ENCODE data around the gene FRMD4A.

Gene FRMD4A

DNA sequence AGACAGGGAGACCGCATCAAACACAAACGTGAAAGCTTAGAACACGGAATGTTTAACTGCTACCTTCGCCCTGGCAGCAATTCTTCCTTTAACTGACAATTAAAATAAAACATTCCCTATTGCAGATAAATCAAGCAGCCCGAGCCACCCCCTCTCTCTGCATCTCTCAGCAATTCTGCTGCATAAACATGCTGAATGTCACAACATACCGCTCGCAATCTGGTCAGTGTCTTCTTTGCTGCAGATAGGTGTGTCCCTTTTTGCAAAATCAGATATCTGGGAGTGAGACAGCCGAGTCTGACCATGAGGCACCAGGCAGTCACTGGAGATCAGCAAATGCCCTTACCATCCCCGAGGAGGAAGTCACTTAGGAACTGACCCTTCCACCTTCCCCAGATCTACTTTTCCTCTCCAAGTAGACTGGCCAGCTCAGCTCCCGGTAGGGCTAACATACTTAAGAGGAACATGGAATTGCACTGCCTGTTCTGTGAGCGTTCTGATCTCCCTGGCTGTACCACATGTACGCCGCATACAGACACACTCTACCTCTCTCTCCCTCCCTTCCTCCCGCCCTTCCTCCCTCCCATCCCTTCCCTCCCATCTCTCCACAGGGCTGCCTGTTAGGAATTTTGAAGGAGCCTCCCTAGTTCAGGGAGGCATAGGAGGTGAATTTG is at the start of gene FRMD4A:
Gene FRMD4A (minus strand): TSS at position 537 of the 674 bp plus-strand sequence.
- DNase-seq: no peak

DNA sequence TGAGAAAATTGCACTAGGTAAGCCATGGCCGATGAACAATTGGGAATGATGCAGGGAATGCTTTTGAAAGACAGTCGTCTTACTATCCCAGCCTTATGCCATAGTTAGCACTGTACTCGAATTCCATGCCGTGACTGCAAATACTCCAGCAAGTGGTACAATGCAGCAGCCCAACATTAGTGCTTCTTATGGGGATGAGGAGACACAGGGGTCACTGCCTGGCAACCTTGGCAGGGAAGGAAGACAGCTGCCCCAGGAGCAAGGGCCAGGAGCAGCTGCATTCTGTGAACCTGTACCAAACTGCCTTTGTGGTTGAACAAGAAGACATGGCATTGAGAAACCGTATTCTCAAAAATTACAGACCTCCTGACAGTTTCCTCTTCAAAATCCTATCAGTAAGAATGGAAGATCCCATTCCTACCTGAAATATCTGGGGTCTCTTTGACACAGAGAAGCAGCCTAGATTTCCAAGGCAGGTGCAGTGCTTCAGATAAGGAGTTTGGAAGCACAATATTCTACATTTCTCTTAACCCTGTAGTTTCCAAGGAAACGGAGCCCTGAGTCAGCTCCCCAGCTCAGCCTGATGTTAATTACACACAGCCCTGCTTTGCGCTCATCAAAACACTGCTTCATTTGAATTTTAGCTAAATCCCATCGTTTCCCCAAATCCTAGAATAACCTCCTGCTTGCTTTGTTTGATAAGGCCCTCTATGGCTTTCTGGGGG is 49.0 kb upstream of the FRMD4A start:
- no peak for DNase-seq

DNA sequence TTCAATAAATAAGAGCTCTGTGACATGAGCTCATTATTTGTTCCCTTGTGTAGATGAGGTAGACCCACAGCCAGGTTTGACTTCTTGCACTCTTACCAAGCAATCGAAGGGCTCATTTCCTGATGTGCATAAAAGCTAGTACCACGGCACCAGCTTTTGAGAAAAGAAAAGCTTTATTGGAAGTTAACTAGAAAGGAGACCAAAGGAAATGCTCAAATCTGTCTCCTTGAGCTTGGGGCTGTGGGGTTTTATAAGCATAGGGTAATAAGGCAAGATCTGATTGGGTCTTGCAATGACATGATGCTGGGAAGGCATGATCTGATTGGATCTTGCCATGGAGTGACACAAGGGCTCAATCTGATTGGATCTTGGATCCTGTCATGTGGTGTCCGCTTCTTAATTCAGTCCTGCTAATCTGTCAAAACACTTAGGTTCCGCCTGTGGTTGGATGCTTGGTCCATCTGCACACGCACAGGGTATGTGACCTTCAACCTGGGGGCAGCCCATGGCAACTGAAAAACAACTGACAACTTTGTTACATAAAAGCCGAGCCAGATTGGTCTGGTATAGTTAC is 47.8 kb upstream of the FRMD4A start:
- no peak for DNase-seq

DNA sequence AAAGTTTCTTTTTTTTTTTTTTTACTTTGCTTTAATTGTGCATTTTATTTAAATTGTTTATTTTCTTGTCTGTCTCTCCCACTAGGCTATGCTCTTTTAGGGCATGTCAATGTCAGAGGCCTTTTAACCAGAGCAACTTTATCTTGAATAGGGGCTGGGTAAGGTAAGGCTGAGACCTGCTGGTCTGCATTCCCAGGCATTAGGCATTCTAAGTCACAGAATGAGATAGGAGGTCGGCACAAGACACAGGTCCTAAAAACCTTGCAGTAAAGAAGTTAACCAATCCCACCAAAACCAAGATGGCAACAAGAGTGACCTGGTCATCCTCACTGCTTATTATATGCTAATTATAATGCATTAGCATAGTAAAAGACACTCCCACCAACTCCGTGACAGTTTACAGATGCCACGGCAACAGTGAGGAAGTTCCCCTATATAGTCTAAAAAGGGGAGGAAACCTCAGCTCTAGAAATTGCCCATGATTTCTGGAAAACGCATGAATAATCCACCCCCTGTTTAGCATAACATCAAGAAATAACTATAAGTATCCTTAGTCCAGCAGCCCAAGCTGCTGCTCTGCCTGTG is 47.0 kb upstream of the FRMD4A start:
- DNase-seq: no peak

DNA sequence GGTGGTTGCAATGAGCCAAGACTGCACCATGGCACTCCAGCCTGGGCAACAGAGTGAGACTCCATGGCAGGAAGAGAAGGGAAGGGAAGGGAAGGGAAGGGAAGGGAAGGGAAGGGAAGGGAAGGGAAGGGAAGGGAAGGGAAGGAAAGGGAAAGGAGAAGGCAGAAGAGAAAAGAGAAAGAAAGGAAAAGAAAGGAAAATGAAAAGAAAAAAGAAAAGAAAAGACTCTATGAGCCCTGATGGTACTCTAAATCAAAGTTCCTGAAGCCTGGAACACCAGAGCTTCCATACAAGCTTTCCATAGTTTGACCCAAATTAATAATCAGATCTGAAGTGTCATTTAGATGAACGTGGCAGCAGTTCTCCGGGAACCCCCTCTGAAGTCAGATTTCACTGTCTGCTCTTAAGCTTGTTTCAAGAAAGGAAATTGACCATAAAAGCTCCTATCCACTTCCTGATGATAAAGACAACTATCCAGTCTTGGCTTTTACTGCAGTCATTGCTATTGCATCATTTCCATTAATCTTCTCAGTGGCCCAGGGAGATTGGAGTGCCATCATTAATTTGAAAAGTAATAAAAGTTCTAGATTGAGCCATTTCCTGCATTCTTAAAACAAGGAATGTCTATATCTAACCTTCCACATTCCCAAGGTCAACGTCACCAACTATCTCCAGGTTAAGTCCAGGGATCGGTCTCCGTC is 44.2 kb upstream of the FRMD4A start:
- no peak for DNase-seq

DNA sequence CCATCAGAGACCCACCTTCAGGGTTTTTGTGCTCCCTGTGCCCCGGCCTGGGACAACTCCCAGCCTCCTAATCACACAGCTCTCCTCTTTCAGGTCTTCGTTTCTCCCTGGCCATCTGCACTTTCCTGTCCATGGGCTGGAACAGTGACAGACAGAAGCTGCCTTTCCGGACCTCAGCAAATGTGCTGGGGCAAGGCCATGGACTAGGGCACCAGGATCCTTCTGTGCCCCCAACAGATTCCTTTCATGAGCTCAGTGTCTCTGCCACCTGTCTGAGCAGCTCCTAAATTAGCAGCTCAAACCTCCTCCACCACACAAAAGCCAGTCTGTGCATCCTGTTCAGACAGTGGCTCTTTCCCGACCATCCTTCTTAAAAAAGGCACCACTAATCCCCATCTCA is 41.9 kb upstream of the FRMD4A start:
- no peak for DNase-seq

DNA sequence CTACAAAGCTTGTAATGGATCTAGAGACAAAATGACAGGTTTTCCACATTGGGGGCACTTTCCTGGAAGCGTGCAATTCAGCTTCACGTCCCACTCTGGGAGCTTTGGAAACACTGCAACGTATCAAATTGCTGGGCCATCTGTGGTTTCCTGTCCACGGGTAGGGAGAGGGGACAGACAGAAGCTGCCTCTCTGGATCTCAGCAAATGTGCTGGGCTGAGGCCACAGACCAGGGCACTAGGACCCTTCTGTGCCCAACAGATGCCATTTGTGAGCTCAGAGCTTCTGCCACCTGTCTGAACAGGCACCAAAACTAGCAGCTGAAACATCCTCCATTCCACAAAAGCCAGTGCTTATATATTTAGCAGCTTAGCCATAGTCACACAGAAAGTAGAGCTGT is 40.9 kb upstream of the FRMD4A start:
- DNase-seq: no peak

DNA sequence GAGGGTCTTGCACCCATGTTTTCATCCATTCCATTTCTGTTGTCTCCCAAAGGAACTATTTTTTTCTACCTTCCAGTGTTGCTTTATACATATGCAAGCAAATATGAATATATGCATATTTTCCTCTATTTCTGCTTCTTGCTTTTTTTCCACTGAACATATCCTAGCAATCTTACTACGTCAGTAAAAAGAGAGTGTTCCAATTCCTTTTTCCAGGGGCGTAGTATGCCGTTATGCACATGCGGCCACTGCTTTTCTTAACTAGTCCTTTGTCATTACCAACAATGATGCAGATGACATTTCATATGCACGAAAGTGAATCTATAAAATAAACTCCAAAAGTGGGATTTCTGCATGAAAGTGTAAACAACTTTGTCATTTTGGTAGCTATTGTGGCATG is 40.2 kb upstream of the FRMD4A start:
- DNase-seq: no peak

DNA sequence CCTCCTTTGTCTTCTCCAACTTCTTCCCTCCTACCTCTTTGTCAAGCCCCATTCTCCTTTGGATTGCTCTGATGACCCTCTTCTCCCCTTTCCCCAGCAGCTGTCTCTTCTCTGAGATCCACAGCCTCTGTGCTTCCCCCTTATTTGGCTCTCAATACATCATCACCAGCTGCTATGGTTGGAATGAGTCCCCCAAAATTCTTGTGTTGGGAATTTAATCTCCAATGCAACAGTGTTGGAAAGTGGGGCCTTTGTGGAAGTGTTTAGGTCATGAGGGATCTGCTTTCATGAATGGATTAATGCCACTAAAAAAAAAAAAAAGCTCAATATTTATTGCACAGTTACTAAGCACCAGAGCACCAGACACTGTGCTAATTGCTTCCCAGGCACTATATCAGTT is 39.2 kb upstream of the FRMD4A start:
- no peak for DNase-seq

DNA sequence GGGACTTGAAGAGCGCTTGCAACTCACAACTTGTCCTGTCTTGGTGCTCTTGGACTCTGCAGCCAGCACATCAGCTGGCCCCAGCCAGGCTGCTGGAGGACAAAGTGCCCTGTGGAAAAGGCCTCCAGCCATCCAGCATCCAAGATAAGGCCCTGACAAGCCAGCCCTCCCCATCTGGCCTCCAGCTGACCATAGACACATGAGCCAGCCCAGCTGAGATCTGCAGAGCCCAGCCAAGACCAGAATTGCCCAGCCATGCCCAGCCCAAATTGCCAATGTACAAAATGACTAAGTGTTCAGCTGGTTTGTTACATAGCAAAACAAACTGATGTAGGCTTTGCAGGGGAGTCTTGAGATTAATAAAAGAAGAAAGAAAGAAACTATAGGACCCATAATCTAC is 36.0 kb upstream of the FRMD4A start:
- DNase-seq: no peak

DNA sequence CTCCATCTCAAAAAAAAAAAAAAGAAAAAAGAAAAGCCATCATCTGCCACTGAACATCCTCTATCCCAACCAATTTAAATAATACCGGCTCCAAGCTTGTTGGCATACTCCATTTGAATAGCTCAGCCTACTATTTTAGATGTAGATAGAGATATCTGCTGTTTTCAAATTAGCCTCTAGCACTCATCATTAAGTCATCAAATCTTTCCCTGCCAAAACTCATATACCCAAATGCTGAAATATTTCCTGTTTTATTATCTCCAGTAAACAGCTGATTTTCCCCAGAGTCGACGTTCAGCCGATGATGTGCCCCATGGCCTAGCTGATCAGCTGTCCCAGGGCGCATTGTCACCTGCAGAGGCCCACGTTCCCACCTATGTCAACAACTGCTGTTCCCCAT is 34.5 kb upstream of the FRMD4A start:
- DNase-seq: no peak

DNA sequence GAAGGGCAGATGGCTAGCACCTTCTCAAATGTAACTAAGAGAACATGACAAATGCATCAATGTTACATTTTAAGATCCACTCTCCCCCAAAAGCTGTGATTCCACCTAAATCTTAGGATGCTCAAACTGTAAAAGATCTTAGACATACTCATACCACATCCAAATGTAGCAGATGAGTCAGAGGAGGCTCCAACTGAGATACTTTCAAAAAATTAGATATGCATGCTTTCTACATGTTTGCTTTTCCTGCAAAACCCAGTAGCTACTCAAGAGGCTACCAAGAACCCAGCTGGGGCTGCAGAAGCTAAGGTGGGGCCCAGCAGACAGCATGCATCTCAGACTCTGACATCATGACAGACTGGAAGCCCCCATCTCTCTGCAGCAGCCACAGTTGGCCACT is 31.4 kb upstream of the FRMD4A start:
- no peak for DNase-seq

DNA sequence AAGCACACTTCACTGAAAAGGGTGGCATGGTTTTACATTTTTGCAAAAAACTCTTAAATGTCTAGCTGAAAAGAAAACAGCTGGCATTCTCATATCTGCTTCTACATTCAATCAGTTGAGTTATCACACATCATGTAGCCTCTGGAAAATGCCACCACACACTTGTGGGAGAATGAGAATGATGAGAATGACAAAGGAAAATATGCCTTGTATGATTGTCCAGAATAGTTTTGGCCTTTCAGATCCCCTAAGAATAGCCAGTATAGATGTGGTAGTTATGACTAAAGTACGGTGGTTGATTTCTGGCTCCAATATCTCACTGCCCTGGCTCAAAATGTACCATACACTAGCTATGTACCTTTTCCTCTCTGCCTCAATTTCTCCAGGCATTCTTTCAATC is 30.2 kb upstream of the FRMD4A start:
- DNase-seq: no peak

DNA sequence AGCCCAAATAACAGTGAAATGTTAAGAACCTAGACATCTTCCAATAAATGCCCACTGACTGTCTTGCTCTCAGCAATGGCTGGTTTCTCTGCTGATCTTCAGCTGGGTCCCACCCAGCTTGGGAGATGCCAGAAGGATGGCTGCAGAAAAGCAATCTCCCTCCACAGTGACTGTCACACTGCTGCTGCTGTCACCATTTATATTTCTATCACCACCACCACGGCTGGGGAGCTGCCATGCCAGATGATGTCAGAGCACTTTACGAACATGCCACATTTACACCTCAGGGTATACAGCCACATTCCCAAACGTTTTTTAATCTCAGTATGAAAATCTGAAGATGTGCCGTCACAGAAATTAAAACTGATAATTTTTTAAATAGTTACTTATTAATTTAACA is 29.8 kb upstream of the FRMD4A start:
- DNase-seq: no peak

DNA sequence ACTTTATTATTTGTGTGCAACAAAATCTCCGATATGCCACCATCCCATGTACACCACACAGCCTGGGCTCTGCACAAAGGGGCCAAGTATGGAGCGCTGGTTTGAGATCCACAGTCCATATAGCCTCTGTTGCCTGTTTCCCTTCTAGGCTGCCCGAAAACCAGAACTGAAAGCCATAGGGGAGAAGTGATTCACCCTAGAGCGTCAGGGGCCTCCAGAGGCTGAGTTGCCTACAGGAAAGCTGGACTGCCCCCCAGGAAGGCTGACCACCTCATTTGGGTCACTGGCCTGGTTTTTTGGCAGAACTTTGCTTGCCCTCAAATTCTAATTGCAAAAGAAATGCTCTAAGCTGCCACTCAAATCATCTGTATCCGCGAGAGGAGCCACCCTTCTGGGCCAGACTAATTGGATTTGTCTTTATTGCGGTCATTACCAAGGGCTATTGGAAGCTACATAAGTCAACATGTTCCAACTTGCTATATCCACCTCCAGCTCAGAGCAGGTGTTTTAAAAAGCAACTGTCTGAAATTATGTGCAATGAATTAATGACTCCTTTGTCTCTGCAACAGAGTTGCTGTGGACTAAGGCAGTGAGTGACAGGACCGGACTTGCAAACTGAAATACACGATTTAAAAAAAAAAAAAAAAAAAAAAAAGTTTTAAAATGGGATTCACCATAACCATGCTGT is 28.3 kb upstream of the FRMD4A start:
- DNase-seq: no peak

DNA sequence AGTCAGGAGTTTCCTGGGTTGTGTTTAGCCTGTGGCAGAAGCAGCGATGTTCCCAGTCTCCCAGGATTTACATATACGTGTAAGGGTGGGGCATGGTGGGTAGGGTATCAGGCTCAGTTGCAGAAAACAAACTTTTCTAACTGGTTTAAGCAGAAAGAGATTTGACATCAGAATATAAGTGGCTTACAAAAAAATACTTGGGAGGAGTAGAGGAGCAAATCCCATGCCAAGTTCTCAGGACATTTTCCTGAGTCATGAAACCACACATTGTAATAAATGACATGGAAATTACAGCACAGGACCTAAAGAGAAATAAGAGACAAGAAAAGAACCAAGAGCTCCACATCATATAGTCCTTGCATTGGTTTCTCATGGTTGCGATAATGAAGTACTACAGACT is 26.2 kb upstream of the FRMD4A start:
- no peak for DNase-seq

DNA sequence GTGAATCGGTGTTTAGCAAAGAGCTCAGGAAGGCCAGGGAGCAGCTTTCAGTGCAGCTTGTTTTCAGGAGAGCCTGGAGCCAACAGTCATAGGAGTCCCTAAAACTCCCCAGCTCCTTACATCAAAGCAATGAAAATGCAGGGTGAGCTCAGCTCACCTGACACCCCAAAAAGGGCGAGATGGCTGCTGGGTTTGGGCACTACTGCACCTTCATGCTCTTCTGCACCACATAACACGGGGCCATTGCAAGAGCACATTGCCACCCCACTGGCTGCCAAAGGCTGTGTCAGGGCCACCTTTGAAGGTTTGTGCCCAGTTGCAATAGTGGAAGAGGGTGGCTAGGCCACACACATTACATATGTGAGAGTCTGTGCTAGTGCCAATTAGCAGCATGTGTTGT is 25.0 kb upstream of the FRMD4A start:
- DNase-seq: no peak

DNA sequence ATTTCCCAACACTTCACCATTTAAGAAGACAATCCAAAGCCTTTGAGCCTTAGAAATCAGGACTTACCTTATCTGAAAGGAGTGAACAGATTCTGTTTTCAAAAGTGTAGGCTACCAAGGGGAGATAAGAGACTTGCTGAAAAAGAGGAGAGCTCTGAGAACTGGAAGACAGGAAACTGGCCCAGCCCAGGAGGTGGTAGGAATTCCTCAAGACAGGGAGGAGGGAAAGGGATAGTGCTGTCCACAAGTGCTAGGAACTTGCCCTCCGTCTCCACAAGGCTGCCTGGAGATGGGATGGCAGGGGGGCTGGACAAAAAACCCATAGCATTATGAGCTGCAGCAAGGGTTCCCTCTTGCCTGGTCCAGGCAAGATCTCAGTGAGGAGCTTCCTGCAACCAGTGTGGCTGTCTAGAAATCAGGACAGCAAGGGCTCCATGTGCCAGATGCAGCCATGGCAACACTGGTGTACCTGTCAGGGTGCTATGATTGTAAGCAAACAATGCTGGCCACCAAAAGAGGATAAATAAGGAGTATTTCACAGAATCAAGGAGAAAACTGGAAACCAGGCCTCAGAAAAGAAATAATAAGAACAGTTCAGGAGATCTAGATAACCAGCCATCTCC is 22.7 kb upstream of the FRMD4A start:
- no peak for DNase-seq

DNA sequence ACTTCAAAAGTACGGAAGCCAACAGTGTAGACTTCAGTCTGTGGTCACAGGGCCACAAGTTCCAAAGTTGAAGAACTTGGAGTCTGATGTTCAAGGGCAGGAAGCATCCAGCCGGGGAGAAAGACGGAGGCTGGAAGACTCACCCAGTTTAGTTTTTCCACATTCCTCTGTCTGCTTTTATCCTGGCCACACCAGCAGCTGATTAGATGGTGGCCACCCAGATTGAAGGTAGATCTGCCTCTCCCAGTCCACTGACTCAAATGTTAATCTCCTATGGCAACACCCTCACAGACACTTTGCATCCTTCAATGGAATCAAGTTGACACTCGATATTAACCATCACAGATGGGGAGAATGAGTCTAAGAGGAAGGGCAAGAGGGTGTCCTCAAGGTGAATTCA is 19.3 kb upstream of the FRMD4A start:
- no peak for DNase-seq

DNA sequence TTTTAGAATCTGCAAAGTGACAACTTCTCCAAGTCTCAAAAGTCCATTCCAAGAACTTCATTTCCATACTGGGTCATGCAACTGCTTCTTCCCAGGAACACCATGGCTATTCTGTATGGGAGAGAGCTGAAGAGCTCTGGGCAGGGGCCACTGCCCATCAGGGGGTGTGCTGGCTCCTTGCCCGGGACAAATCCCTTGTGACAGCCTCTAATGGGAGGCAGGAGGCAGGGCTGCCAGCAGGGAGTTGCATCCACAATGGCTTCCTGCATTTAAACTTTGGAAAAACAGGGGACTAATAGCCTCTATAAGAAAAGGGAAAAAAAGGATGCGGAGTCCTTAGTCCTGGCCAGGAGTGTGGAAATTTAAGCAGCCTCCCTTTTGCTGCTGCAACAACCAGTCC is 18.4 kb upstream of the FRMD4A start:
- no peak for DNase-seq

DNA sequence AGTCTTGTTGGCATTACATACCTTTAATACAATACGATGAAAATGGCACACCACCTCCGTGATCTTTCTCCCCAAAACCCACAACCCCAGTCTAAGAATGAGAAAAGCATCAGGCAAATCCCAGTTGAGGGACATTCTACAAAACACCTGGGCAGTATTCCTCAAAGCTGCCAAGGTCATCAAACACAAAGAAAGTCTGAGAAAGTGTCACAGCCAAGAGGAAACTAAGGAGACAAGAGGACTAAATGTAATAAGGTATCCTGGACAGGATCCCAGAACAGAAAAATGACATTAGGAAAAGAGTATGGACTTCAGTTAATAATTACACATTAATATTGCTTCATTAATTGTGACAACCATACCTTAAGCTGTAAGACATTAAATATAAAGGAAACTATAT is 14.5 kb upstream of the FRMD4A start:
- DNase-seq: no peak

DNA sequence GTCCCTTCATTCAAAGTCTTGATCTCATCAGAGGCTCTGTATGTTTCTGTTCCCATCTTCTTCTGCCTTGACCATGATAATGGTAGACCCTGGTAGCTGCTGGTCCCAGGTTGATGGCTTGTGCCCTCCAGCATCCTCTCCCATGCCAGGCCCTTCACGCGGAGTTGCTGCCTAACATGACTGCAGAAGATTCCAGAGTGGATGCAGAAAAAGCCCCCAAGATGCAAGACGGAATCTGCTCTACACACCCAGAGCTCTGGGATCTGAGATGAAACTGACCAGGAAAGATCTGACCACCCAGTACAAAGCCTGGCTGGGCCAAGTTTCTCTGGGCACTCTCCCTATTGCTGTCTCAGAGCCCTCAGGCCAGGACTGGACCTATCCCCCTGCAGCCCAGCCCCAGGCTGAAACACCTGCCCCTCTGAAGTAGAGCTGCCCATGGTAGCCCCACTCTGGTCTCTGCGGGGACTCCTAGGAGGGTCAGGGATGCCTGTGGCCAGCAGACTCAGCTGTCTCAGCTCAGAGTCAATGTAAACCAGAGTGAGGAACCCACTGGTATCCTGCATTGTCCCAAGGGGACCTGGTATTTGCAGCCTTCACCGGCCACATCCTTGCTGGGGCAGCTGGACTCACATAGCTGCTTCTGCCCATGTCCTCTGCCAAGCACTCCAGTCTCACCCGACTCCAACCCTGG is 9.5 kb upstream of the FRMD4A start:
- no peak for DNase-seq
